Subcutaneous adipose tissue (tissue), 4 donors: ENCODE measurements around the gene ACTN1. TPM values are rescaled to one million over a fixed set of nuclear protein-coding genes. Genes with fewer than 3 reads are reported as not detected.

Source experiments
- CTCF ChIP-seq: fragments of 450-650 bp; IDR thresholded peaks from one replicate; pipeline ENCODE4 v1.5.1; 2016; ENCODE audit warnings: low read depth, mild to moderate bottlenecking, control low read depth, antibody characterized with exemption, moderate library complexity
- total RNA-seq, 4 donors: library from RNA; depleted of rRNA; stranded (reverse); fragments of >200 nt; gene quantifications; one replicate each; pipeline ENCODE4 v1.1.0, GENCODE V29; 2016

The ACTN1 gene
- total RNA-seq, 4 donors from 2014 or later, result 81.5 to 142 (median 105) TPM

GRCh38 chr14:68881396-68881795 lies 97.7 kb downstream of the ACTN1 start:
- TF ChIP-seq CTCF, result no peak

GRCh38 chr14:68880581-68881105 lies 98.5 kb downstream of the ACTN1 start:
- TF ChIP-seq CTCF, result no peak

- TF ChIP-seq CTCF, result no peak
Observed at GRCh38 chr14:68879841-68880575, 99.1 kb downstream of the ACTN1 start.

- no peak for TF ChIP-seq CTCF
Observed at GRCh38 chr14:68879321-68879781, 99.8 kb downstream of the ACTN1 start.

GRCh38 chr14:68878908-68879307 lies 100.2 kb downstream of the ACTN1 start:
- no peak for TF ChIP-seq CTCF

- no peak for TF ChIP-seq CTCF
Observed at GRCh38 chr14:68877993-68878575, 101.0 kb downstream of the ACTN1 start.

- TF ChIP-seq CTCF, result no peak
Observed at GRCh38 chr14:68876976-68877375, 102.1 kb downstream of the ACTN1 start.
